ENCODE measurements around the gene CD84.

- TF ChIP-seq, protein P1, sequence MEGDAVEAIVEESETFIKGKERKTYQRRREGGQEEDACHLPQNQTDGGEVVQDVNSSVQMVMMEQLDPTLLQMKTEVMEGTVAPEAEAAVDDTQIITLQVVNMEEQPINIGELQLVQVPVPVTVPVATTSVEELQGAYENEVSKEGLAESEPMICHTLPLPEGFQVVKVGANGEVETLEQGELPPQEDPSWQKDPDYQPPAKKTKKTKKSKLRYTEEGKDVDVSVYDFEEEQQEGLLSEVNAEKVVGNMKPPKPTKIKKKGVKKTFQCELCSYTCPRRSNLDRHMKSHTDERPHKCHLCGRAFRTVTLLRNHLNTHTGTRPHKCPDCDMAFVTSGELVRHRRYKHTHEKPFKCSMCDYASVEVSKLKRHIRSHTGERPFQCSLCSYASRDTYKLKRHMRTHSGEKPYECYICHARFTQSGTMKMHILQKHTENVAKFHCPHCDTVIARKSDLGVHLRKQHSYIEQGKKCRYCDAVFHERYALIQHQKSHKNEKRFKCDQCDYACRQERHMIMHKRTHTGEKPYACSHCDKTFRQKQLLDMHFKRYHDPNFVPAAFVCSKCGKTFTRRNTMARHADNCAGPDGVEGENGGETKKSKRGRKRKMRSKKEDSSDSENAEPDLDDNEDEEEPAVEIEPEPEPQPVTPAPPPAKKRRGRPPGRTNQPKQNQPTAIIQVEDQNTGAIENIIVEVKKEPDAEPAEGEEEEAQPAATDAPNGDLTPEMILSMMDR (optimal IDR thresholded peaks at IDR 0.05 in 1 of 3, IDR thresholded peaks at IDR 0.05 in 1 of 3, conservative IDR thresholded peaks at IDR 0.05 in 1 of 3; ENCODE audit: extremely low read depth in 1 of 3, insufficient read depth in 2 of 3, low read length in 3 of 3): no peak
- TF ChIP-seq EZH2 (IDR thresholded peaks at IDR 0.05; ENCODE audit: low read length): no peak
Observed at GRCh38 chr1:160548960-160549664, 30.2 kb downstream of the CD84 start.
